Left hindlimb (tissue), 1 donor: Measurements from ENCODE around the gene ZDHHC13.

Experiments
- DNase-seq: peaks from one replicate; pipeline ENCODE4 v3.0.0-alpha.2; 2018

The ZDHHC13 gene

GRCh38 chr11:19173004-19173689 is 56.2 kb downstream of the ZDHHC13 start:
- DNase-seq, result no peak

- DNase-seq, result no peak
Measured at GRCh38 chr11:19173964-19174638, 57.1 kb downstream of the ZDHHC13 start.

- no peak for DNase-seq
Measured at GRCh38 chr11:19176629-19177186, 59.7 kb downstream of the ZDHHC13 start.

GRCh38 chr11:19181531-19182261 is 64.7 kb downstream of the ZDHHC13 start:
- no peak for DNase-seq

GRCh38 chr11:19183646-19184045 is 66.7 kb downstream of the ZDHHC13 start:
- no peak for DNase-seq

GRCh38 chr11:19185036-19185435 is 68.1 kb downstream of the ZDHHC13 start:
- DNase-seq, result no peak

- DNase-seq, result no peak
Measured at GRCh38 chr11:19185516-19186052, 68.6 kb downstream of the ZDHHC13 start.

GRCh38 chr11:19187114-19187832 is 70.3 kb downstream of the ZDHHC13 start:
- DNase-seq, result no peak

GRCh38 chr11:19187833-19188258 is 70.9 kb downstream of the ZDHHC13 start:
- DNase-seq, result no peak

GRCh38 chr11:19191530-19192169 is 74.7 kb downstream of the ZDHHC13 start:
- DNase-seq, result no peak

GRCh38 chr11:19193916-19194315 is 76.9 kb downstream of the ZDHHC13 start:
- DNase-seq, result no peak

GRCh38 chr11:19194620-19195308 is 77.8 kb downstream of the ZDHHC13 start:
- no peak for DNase-seq

- DNase-seq, result no peak
Measured at GRCh38 chr11:19196432-19196831, 79.5 kb downstream of the ZDHHC13 start.

GRCh38 chr11:19199048-19199447 is 82.1 kb downstream of the ZDHHC13 start:
- no peak for DNase-seq

- no peak for DNase-seq
Measured at GRCh38 chr11:19199771-19200170, 82.8 kb downstream of the ZDHHC13 start.

- DNase-seq, result no peak
Measured at GRCh38 chr11:19200410-19201201, 83.6 kb downstream of the ZDHHC13 start.

- no peak for DNase-seq
Measured at GRCh38 chr11:19201737-19202605, 85.0 kb downstream of the ZDHHC13 start, which contains the start of gene CSRP3. TSS of gene CSRP3 (minus strand) at chr11:19201983. CDS start at chr11:19192448, 9,535 bp downstream.

- no peak for DNase-seq
Measured at GRCh38 chr11:19204836-19205235, 87.9 kb downstream of the ZDHHC13 start.

- DNase-seq, result no peak
Measured at GRCh38 chr11:19208181-19208580, 91.2 kb downstream of the ZDHHC13 start.
